ENCODE measurements around the gene CBLB. TPM values are rescaled to one million over a fixed set of nuclear protein-coding genes. Genes with fewer than 3 reads are reported as not detected.

Gene CBLB
- total and polyA plus RNA-seq, 2 experiments from 2014 or later = 20.5 to 47.7 TPM

- TF ChIP-seq EZH2phosphoT487 (IDR thresholded peaks at IDR 0.05; ENCODE audit: unreplicated experiment) (no peak), ZNF331 (CRISPR knock-in tag; IDR thresholded peaks at IDR 0.05; ENCODE audit: low read depth) (no peak), JUNB (IDR thresholded peaks at IDR 0.05; ENCODE audit: unreplicated experiment) (no peak), CTCF (conservative IDR thresholded peaks at IDR 0.05; ENCODE audit: low read depth in 2 of 2) (no peak)
Observed at GRCh38 chr3:105746231-105746996, 122.4 kb downstream of the CBLB start (continued).

- ATAC-seq (no peak), DNase-seq (ENCODE audit: low spot score) (no peak)
- H3K27me3 ChIP-seq (ENCODE audit: insufficient read depth) = no peaks in the 10 kb centered on the region
- H3K4me2 ChIP-seq = no peak overlapping the region
- H3K79me2 ChIP-seq (replicated peaks; ENCODE audit: insufficient read depth) = peaks cover 4% of the 10 kb centered on the region; the same call in 1 of the 2 replicates
- Mint-ChIP-seq H3K27ac (no peak overlapping the region), H3K4me3 (no peak overlapping the region), H3K36me3 (ENCODE audit: low read depth) (peaks cover 19% of the 10 kb centered on the region; the same call in 2 of the 3 replicates), H3K4me1 (peaks cover 22% of the 10 kb centered on the region), H3K9me3 (peaks cover 2% of the 10 kb centered on the region; the same call in 1 of the 3 replicates), H3K27me3 (ENCODE audit: insufficient read depth, low read depth, poor library complexity) (no peaks in the 10 kb centered on the region)
- no peaks in the 10 kb centered on the region for H3K9me2 ChIP-seq (ENCODE audit: insufficient read depth)
- no peak overlapping the region for H3K27ac ChIP-seq (ENCODE audit: low read depth)
- no peaks in the 10 kb centered on the region for H3F3A ChIP-seq (replicated peaks; ENCODE audit: low read depth)
- 0 out of 2 replicates have a peak, but pooled peaks cover 4% of the 10 kb centered on the region for H3K36me3 ChIP-seq (ENCODE audit: insufficient read depth)
- no peaks in the 10 kb centered on the region for H4K20me1 ChIP-seq (replicated peaks; ENCODE audit: insufficient read depth)
- H3K4me3 ChIP-seq = no peak overlapping the region
- peaks cover 19% of the 10 kb centered on the region; the same call in 1 of the 2 replicates for H3K4me1 ChIP-seq (ENCODE audit: insufficient read depth)
- H2AFZ ChIP-seq = no peak overlapping the region
- TF ChIP-seq REST (IDR thresholded peaks at IDR 0.05; ENCODE audit: unreplicated experiment) (no peak), EZH2 (IDR thresholded peaks at IDR 0.05; ENCODE audit: low read depth, unreplicated experiment) (no peak), POLR2AphosphoS5 (IDR thresholded peaks at IDR 0.05; ENCODE audit: low read depth) (no peak), ZNF462 (CRISPR knock-in tag; IDR thresholded peaks at IDR 0.05) (no peak), NANOG (IDR thresholded peaks at IDR 0.05; ENCODE audit: borderline replicate concordance) (no peak), ETS1 (IDR thresholded peaks at IDR 0.05) (no peak), CREB1 (CRISPR knock-in tag; IDR thresholded peaks at IDR 0.05; ENCODE audit: low read depth) (no peak), EZH2phosphoT487 (IDR thresholded peaks at IDR 0.05; ENCODE audit: unreplicated experiment) (no peak), ZNF331 (CRISPR knock-in tag; IDR thresholded peaks at IDR 0.05; ENCODE audit: low read depth) (no peak)
Observed at GRCh38 chr3:105745046-105745445, 123.8 kb downstream of the CBLB start.

All from GM23338 (cell line).